ENCODE results near the gene PDK4. TPM values are rescaled to one million over a fixed set of nuclear protein-coding genes. Genes with fewer than 3 reads are reported as not detected.

The PDK4 gene
- under 0.01 and 0.12 TPM in 2 replicates for total RNA-seq

GRCh38 chr7:95596198-95597063 lies at the start of gene PDK4:
PDK4 (minus strand) TSS chr7:95596516; CDS start chr7:95596293, 223 bp downstream.

Other genes with a start within 250 kb of the PDK4 start
- gene PON3, start 200.1 kb downstream of the PDK4 start, total RNA-seq = 0.11 and 0.12 TPM in 2 replicates
- 47.4 and 49.4 TPM in 2 replicates for gene PON2, start 161.5 kb downstream of the PDK4 start, total RNA-seq
- gene ASB4, start 110.6 kb downstream of the PDK4 start, total RNA-seq = not detected in 2 replicates
- 0.62 and 2.1 TPM in 2 replicates for gene DYNC1I1, start 176.0 kb upstream of the PDK4 start, total RNA-seq

All from uterine smooth muscle cell (primary cell).